ENCODE results near the gene TSHZ2. TPM values are rescaled to one million over a fixed set of nuclear protein-coding genes. Genes with fewer than 3 reads are reported as not detected.

Gene TSHZ2
- total RNA-seq, 1 donor from 2014 or later = 51.9 TPM

- H3K9me3 ChIP-seq = no peaks in the 10 kb centered on the region
- no peaks in the 10 kb centered on the region for H3K27me3 ChIP-seq
- no peak overlapping the region for H3K27ac ChIP-seq
- H3K4me3 ChIP-seq = no peak overlapping the region
- no peaks in the 10 kb centered on the region for H3K36me3 ChIP-seq
- no peak for TF ChIP-seq CTCF (IDR thresholded peaks at IDR 0.05)
- no peak for DNase-seq (ENCODE audit: low spot score in 2 of 2)
- H3K4me1 ChIP-seq = no peaks in the 10 kb centered on the region
- intact Hi-C loops (cut with DNase I) = no loop called here
Measured at GRCh38 chr20:53307964-53308597, 335.9 kb downstream of the TSHZ2 start.

- intact Hi-C loops (cut with DNase I) = no loop called here
- Histone ChIP-seq H3K27me3 (no peaks in the 10 kb centered on the region), H3K36me3 (no peaks in the 10 kb centered on the region), H3K4me3 (no peak overlapping the region), H3K4me1 (no peaks in the 10 kb centered on the region), H3K9me3 (no peaks in the 10 kb centered on the region), H3K27ac (no peak overlapping the region)
- no peak for DNase-seq (ENCODE audit: low spot score in 2 of 2)
- TF ChIP-seq CTCF (IDR thresholded peaks at IDR 0.05) = no peak
Measured at GRCh38 chr20:53309515-53309914, 337.4 kb downstream of the TSHZ2 start.

- intact Hi-C loops (cut with DNase I) = no loop called here
- no peaks in the 10 kb centered on the region for H3K9me3 ChIP-seq
- no peaks in the 10 kb centered on the region for H3K27me3 ChIP-seq
- no peaks in the 10 kb centered on the region for H3K36me3 ChIP-seq
- TF ChIP-seq CTCF (IDR thresholded peaks at IDR 0.05) = no peak
- H3K27ac ChIP-seq = no peak overlapping the region
- no peak overlapping the region for H3K4me3 ChIP-seq
- no peaks in the 10 kb centered on the region for H3K4me1 ChIP-seq
- no peak for DNase-seq (ENCODE audit: low spot score in 2 of 2)
Measured at GRCh38 chr20:53312957-53313356, 340.8 kb downstream of the TSHZ2 start.

GRCh38 chr20:53316206-53316937, 344.2 kb downstream of the TSHZ2 start:
- Histone ChIP-seq H3K36me3 (no peaks in the 10 kb centered on the region), H3K4me3 (no peak overlapping the region), H3K27ac (no peak overlapping the region), H3K27me3 (no peaks in the 10 kb centered on the region), H3K4me1 (no peaks in the 10 kb centered on the region), H3K9me3 (no peaks in the 10 kb centered on the region)
- intact Hi-C loops (cut with DNase I) = no loop called here
- no peak for TF ChIP-seq CTCF (IDR thresholded peaks at IDR 0.05)
- no peak for DNase-seq (ENCODE audit: low spot score in 2 of 2)

GRCh38 chr20:53319200-53319599, 347.0 kb downstream of the TSHZ2 start:
- no peak for TF ChIP-seq CTCF (IDR thresholded peaks at IDR 0.05)

More at GRCh38 chr20:53319200-53319599, 347.0 kb downstream of the TSHZ2 start:
- Histone ChIP-seq H3K36me3 (no peaks in the 10 kb centered on the region), H3K4me1 (no peaks in the 10 kb centered on the region), H3K27me3 (no peaks in the 10 kb centered on the region), H3K4me3 (no peak overlapping the region), H3K27ac (no peak overlapping the region), H3K9me3 (no peaks in the 10 kb centered on the region)
- DNase-seq (ENCODE audit: low spot score in 2 of 2) = no peak
- intact Hi-C loops (cut with DNase I) = no loop called here

All from ascending aorta (tissue), 2 donors.